Testis (tissue), 2 donors: ENCODE results near the gene SAMMSON.

ENCODE experiments used
- POLR2A ChIP-seq: fragments of 450-650 bp; IDR thresholded peaks from one replicate; pipeline ENCODE4 v1.6.1; 2017; ENCODE audit warnings: antibody characterized with exemption, mild to moderate bottlenecking, moderate library complexity
- TF ChIP-seq, protein P1 (sequence below), 3 experiments: fragments of 450-650 bp in 2 of 3; fragments of 200-600 bp in 1 of 3; sonication (generic) in 1 of 3; IDR thresholded peaks; one replicate each; pipeline ENCODE4 v1.5.1; 2016 to 2019; ENCODE audit warnings: antibody characterized with exemption in 3 of 3, mild to moderate bottlenecking in 2 of 3, moderate library complexity in 1 of 3

DNA sequence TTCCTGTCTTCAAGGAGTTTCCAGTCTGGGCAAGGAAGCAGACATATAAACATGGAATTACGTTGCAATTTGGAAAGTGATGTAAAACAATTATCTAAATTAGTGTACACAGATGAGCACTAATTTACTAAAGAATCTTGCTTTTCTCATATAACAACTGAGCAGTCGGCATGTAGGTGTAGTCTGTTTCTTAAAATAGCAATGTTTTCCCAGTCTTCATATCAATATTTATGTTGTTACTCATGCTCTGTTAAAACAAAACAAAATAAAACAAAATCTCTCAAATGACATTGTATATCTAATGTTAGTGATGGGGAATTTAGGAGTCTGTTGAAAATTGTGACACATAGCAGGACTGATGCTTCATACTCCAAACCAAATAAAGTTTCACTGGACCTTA is 75.6 kb downstream of the SAMMSON start:
- TF ChIP-seq, protein P1, sequence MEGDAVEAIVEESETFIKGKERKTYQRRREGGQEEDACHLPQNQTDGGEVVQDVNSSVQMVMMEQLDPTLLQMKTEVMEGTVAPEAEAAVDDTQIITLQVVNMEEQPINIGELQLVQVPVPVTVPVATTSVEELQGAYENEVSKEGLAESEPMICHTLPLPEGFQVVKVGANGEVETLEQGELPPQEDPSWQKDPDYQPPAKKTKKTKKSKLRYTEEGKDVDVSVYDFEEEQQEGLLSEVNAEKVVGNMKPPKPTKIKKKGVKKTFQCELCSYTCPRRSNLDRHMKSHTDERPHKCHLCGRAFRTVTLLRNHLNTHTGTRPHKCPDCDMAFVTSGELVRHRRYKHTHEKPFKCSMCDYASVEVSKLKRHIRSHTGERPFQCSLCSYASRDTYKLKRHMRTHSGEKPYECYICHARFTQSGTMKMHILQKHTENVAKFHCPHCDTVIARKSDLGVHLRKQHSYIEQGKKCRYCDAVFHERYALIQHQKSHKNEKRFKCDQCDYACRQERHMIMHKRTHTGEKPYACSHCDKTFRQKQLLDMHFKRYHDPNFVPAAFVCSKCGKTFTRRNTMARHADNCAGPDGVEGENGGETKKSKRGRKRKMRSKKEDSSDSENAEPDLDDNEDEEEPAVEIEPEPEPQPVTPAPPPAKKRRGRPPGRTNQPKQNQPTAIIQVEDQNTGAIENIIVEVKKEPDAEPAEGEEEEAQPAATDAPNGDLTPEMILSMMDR (IDR thresholded peaks at IDR 0.05) = no peak
- no peak for TF ChIP-seq POLR2A
